Loucy (cell line): Measurements from ENCODE around the gene EIF4EBP2.

Source experiments
- H2AFZ ChIP-seq: fragments of 200-600 bp; sonication (generic); 2 replicates; pipeline ENCODE4 v1.6.0; 2016; ENCODE audit warnings: antibody characterized with exemption, mild to moderate bottlenecking, low read length, moderate library complexity
- H3F3A ChIP-seq: fragments of 200-600 bp; 2 replicates; pipeline ENCODE4 v1.6.0; 2016; ENCODE audit warnings: antibody characterized with exemption, low read depth, mild to moderate bottlenecking
- H3K27me3 ChIP-seq: fragments of 200-600 bp; sonication (generic); 2 replicates; pipeline ENCODE4 v1.6.1; 2014; ENCODE audit warnings: low read length, mild to moderate bottlenecking; ENCODE audit not compliant: insufficient read depth, poor library complexity, severe bottlenecking
- H3K36me3 ChIP-seq: fragments of 200-600 bp; sonication (generic); 2 replicates; pipeline ENCODE4 v1.6.1; 2016; ENCODE audit warnings: low read length; ENCODE audit not compliant: insufficient read depth
- H3K4me1 ChIP-seq: fragments of 200-600 bp; sonication (generic); 2 replicates; pipeline ENCODE4 v1.5.1; 2014; ENCODE audit warnings: low read length, mild to moderate bottlenecking; ENCODE audit not compliant: insufficient read depth, poor library complexity, severe bottlenecking
- H3K4me2 ChIP-seq: fragments of 200-600 bp; sonication (generic); 2 replicates; pipeline ENCODE4 v1.6.0; 2014; ENCODE audit warnings: antibody characterized with exemption, low read length, low read depth, mild to moderate bottlenecking; ENCODE audit not compliant: poor library complexity, severe bottlenecking
- H3K4me3 ChIP-seq: fragments of 200-600 bp; sonication (generic); 2 replicates; pipeline ENCODE4 v1.5.1; 2014; ENCODE audit warnings: low read length, mild to moderate bottlenecking, mixed read lengths; ENCODE audit not compliant: poor library complexity, severe bottlenecking
- H3K79me2 ChIP-seq: fragments of 200-600 bp; sonication (generic); 2 replicates; pipeline ENCODE4 v1.6.1; 2014; ENCODE audit warnings: low read length; ENCODE audit not compliant: insufficient read depth
- H3K9ac ChIP-seq: fragments of 200-600 bp; sonication (generic); 2 replicates; pipeline ENCODE4 v1.6.0; 2014; ENCODE audit warnings: mild to moderate bottlenecking, low read depth, low read length, moderate library complexity; ENCODE audit not compliant: poor library complexity, severe bottlenecking
- H3K9me2 ChIP-seq: fragments of 200-600 bp; sonication (generic); replicated peaks from 2 replicates; pipeline ENCODE4 v1.6.1; 2016; ENCODE audit warnings: low read depth, low read length, mixed read lengths
- H3K9me3 ChIP-seq: fragments of 200-600 bp; sonication (generic); 2 replicates; pipeline ENCODE4 v1.6.1; 2014; ENCODE audit warnings: mild to moderate bottlenecking, antibody characterized with exemption, low read length, low read depth; ENCODE audit not compliant: insufficient read depth
- H4K20me1 ChIP-seq: fragments of 200-600 bp; sonication (generic); 2 replicates; pipeline ENCODE4 v1.6.0; 2014; ENCODE audit warnings: antibody characterized with exemption, low read length, mild to moderate bottlenecking; ENCODE audit not compliant: insufficient read depth, poor library complexity, severe bottlenecking
- CTCF ChIP-seq: fragments of 200-600 bp; sonication (generic); conservative IDR thresholded peaks from 2 replicates; pipeline ENCODE4 v1.5.1; 2014; ENCODE audit warnings: mild to moderate bottlenecking, antibody characterized with exemption, low read length
- EZH2phosphoT487 ChIP-seq: fragments of 200-600 bp; IDR thresholded peaks from 2 replicates; pipeline ENCODE4 v1.6.1; 2018; ENCODE audit warnings: antibody characterized with exemption, mild to moderate bottlenecking, moderate library complexity, borderline replicate concordance

EIF4EBP2 gene

GRCh38 chr10:70426823-70427222, 22.9 kb downstream of the EIF4EBP2 start:
- no peaks in the 10 kb centered on the region for H4K20me1 ChIP-seq
- no peak for TF ChIP-seq CTCF
- TF ChIP-seq EZH2phosphoT487, result no peak
- H3F3A ChIP-seq, result no peaks in the 10 kb centered on the region
- H3K4me3 ChIP-seq, result no peak overlapping the region
- no peaks in the 10 kb centered on the region for H3K79me2 ChIP-seq
- H3K9ac ChIP-seq, result no peak overlapping the region
- H3K27me3 ChIP-seq, result no peaks in the 10 kb centered on the region
- H2AFZ ChIP-seq, result no peak overlapping the region
- H3K9me3 ChIP-seq, result no peaks in the 10 kb centered on the region
- no peak overlapping the region for H3K4me2 ChIP-seq
- H3K36me3 ChIP-seq, result peaks cover 65% of the 10 kb centered on the region; the same call in 1 of the 2 replicates
- H3K9me2 ChIP-seq, result no peaks in the 10 kb centered on the region
- H3K4me1 ChIP-seq, result no peaks in the 10 kb centered on the region

GRCh38 chr10:70430493-70431445, 26.8 kb downstream of the EIF4EBP2 start:
- no peaks in the 10 kb centered on the region for H3K79me2 ChIP-seq
- H3F3A ChIP-seq, result no peaks in the 10 kb centered on the region
- no peaks in the 10 kb centered on the region for H3K27me3 ChIP-seq
- H2AFZ ChIP-seq, result no peak overlapping the region
- H3K36me3 ChIP-seq, result peaks cover 26% of the 10 kb centered on the region; the same call in 1 of the 2 replicates
- no peak overlapping the region for H3K9ac ChIP-seq
- no peak overlapping the region for H3K4me3 ChIP-seq
- no peaks in the 10 kb centered on the region for H3K9me2 ChIP-seq
- TF ChIP-seq EZH2phosphoT487, result no peak
- no peak for TF ChIP-seq CTCF
- H4K20me1 ChIP-seq, result no peaks in the 10 kb centered on the region
- H3K9me3 ChIP-seq, result no peaks in the 10 kb centered on the region
- H3K4me1 ChIP-seq, result no peaks in the 10 kb centered on the region
- no peak overlapping the region for H3K4me2 ChIP-seq

- H3K4me2 ChIP-seq, result no peak overlapping the region
These were observed 28.2 kb downstream of the EIF4EBP2 start for GRCh38 chr10:70432101-70432500.

More at GRCh38 chr10:70432101-70432500, 28.2 kb downstream of the EIF4EBP2 start:
- Histone ChIP-seq H3K36me3 (peaks cover 16% of the 10 kb centered on the region; the same call in 1 of the 2 replicates), H3K4me3 (no peak overlapping the region), H3K9me3 (no peaks in the 10 kb centered on the region), H3K27me3 (no peaks in the 10 kb centered on the region), H3K4me1 (no peaks in the 10 kb centered on the region), H3K9ac (no peak overlapping the region), H3K9me2 (no peaks in the 10 kb centered on the region), H2AFZ (no peak overlapping the region), H3F3A (no peaks in the 10 kb centered on the region), H3K79me2 (no peaks in the 10 kb centered on the region), H4K20me1 (no peaks in the 10 kb centered on the region)
- TF ChIP-seq CTCF (no peak), EZH2phosphoT487 (no peak)
